Tibial artery (tissue), 4 donors: ENCODE measurements around the gene PCDHGB3.
A peak's percentile ranks its signal among the peaks of the same experiment; 100 is the strongest.

Source experiments
- DNase-seq, 2 donors: peaks; one replicate each; pipeline ENCODE4 v3.0.0-alpha.2; 2019
- H3K27ac ChIP-seq, 2 donors: fragments of 200-600 bp; sonication (generic) in 1 of 2; 1 replicate in 1 of 2; 2 replicates in 1 of 2; pipeline ENCODE4 v1.5.1; 2018 to 2019; ENCODE audit warnings: mild to moderate bottlenecking in 1 of 2
- H3K27me3 ChIP-seq, 2 donors: fragments of 200-600 bp; sonication (generic) in 1 of 2; one replicate each; pipeline versions ENCODE4 v1.5.1 to v1.6.0; 2016 to 2019
- H3K36me3 ChIP-seq, 3 donors: fragments of 200-600 bp; sonication (generic) in 2 of 3; one replicate each; pipeline ENCODE4 v1.5.1; 2016 to 2019; ENCODE audit warnings: mild to moderate bottlenecking in 2 of 3
- H3K4me1 ChIP-seq, 4 donors: fragments of 200-600 bp; sonication (generic) in 2 of 4; 1 replicate in 3 of 4; 2 replicates in 1 of 4; pipeline ENCODE4 v1.5.1; 2016 to 2019
- H3K4me3 ChIP-seq, 2 donors: fragments of 200-600 bp; sonication (generic) in 1 of 2; 1 replicate in 1 of 2; 2 replicates in 1 of 2; pipeline ENCODE4 v1.5.1; 2018 to 2019; ENCODE audit warnings: mild to moderate bottlenecking in 2 of 2
- H3K9me3 ChIP-seq, 3 donors: fragments of 200-600 bp; sonication (generic) in 1 of 3; one replicate each; pipeline ENCODE4 v1.5.1; 2016 to 2019
- CTCF ChIP-seq, 2 experiments: fragments of 200-600 bp in 1 of 2; fragments of 450-650 bp in 1 of 2; IDR thresholded peaks; one replicate each; pipeline ENCODE4 v1.5.1; 2017 to 2019; ENCODE audit warnings: antibody characterized with exemption in 2 of 2, mild to moderate bottlenecking in 1 of 2, moderate library complexity in 1 of 2
- intact Hi-C: fragments of 100-400 bp; cut with DNase I; formaldehyde crosslinking; loops from one replicate; pipeline ENCODE4 v1.15.0; 2023; ENCODE audit warnings: low total_unique reads

Gene PCDHGB3

GRCh38 chr5:141351591-141351990, 18.5 kb upstream of the PCDHGB3 start:
- Histone ChIP-seq H3K27me3 (peaks cover 0 to 3% of the 10 kb centered on the region in 2 donors), H3K4me3 (no peak overlapping the region), H3K36me3 (peaks cover 0 to 20% (median 14%) of the 10 kb centered on the region in 3 donors), H3K4me1 (no peaks in the 10 kb centered on the region), H3K27ac (no peak overlapping the region), H3K9me3 (peaks cover 0 to 99% (median 87%) of the 10 kb centered on the region in 3 donors)
- DNase-seq = no peak
- intact Hi-C loops = no loop called here
- no peak for TF ChIP-seq CTCF (IDR thresholded peaks at IDR 0.05)

GRCh38 chr5:141354900-141355469, 15.1 kb upstream of the PCDHGB3 start, which contains the start of gene PCDHGA4:
PCDHGA4 (plus strand) TSS chr5:141355021; CDS start chr5:141355108, 87 bp downstream.
- no peak for TF ChIP-seq CTCF (IDR thresholded peaks at IDR 0.05)
- DNase-seq = no peak
- H3K36me3 ChIP-seq = peaks cover 0 to 18% (median 7%) of the 10 kb centered on the region in 3 donors
- peaks cover 0 to 3% of the 10 kb centered on the region in 2 donors for H3K27me3 ChIP-seq
- no peaks in the 10 kb centered on the region for H3K4me1 ChIP-seq
- H3K27ac ChIP-seq = no peak within 1 kb of the TSS
- H3K9me3 ChIP-seq = peaks cover 0 to 100% (median 88%) of the 10 kb centered on the region in 3 donors
- H3K4me3 ChIP-seq = peak within 1 kb of the TSS; percentile 32 to 43
- intact Hi-C loops = no loop called here

GRCh38 chr5:141355641-141356040, 14.4 kb upstream of the PCDHGB3 start:
- H3K4me1 ChIP-seq = no peaks in the 10 kb centered on the region
- peaks cover 0 to 3% of the 10 kb centered on the region in 2 donors for H3K27me3 ChIP-seq
- no peak for DNase-seq
- H3K4me3 ChIP-seq = peak overlapping the region in 1 of 2 donors; percentile 32
- H3K36me3 ChIP-seq = peaks cover 0 to 18% (median 11%) of the 10 kb centered on the region in 3 donors
- intact Hi-C loops = no loop called here
- peaks cover 0 to 100% (median 88%) of the 10 kb centered on the region in 3 donors for H3K9me3 ChIP-seq
- no peak overlapping the region for H3K27ac ChIP-seq
- no peak for TF ChIP-seq CTCF (IDR thresholded peaks at IDR 0.05)

- Histone ChIP-seq H3K36me3 (peaks cover 0 to 19% (median 13%) of the 10 kb centered on the region in 3 donors), H3K4me1 (no peaks in the 10 kb centered on the region), H3K4me3 (no peak overlapping the region), H3K9me3 (peaks cover 0 to 100% (median 88%) of the 10 kb centered on the region in 3 donors), H3K27me3 (peaks cover 0 to 3% of the 10 kb centered on the region in 2 donors), H3K27ac (no peak overlapping the region)
- no peak for DNase-seq
- no peak for TF ChIP-seq CTCF (IDR thresholded peaks at IDR 0.05)
- intact Hi-C loops = no loop called here
Observed at GRCh38 chr5:141356133-141356532, 13.9 kb upstream of the PCDHGB3 start.

- no peak overlapping the region for H3K27ac ChIP-seq
- no peak for DNase-seq
- peaks cover 0 to 99% (median 88%) of the 10 kb centered on the region in 3 donors for H3K9me3 ChIP-seq
- H3K27me3 ChIP-seq = peaks cover 0 to under 1% of the 10 kb centered on the region in 2 donors
- H3K36me3 ChIP-seq = peaks cover 0 to 24% (median 14%) of the 10 kb centered on the region in 3 donors
- H3K4me3 ChIP-seq = no peak overlapping the region
- TF ChIP-seq CTCF (IDR thresholded peaks at IDR 0.05) = no peak
- no peaks in the 10 kb centered on the region for H3K4me1 ChIP-seq
- intact Hi-C loops = no loop called here
Observed at GRCh38 chr5:141356950-141357349, 13.1 kb upstream of the PCDHGB3 start.
